A204.1 (cell line): ENCODE data around the gene ATG5.
"Not testable (repeated sequence)": the region's sequence is repeated elsewhere in the genome, so short reads cannot be mapped to it uniquely, and the experiment has no call there.

Source experiments
- FAIRE-seq: peaks from 2 replicates; lab custom pipeline; 2012; peaks lifted over from hg19 to GRCh38; lab: Jason Lieb, UNC

The ATG5 gene

DNA sequence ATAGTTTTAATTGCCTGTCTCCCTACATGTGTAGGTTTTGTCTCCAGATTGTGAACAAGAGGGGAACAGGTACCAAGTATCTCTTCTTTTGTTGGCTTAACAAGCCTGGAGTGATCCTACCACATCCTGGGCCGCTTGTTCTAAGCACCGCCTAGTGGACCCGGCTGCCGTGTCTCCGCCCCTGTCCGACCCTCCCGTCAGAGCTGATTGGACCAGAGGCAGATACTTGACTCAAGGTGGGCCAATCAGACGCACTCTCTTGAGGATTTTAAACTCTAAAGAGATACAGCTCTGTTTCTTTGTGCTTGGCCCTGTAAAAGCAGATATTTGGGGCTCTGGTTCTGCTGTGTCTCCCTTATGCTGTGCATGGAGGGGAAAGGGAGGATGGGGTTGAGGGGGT lies 171.2 kb downstream of the ATG5 start:
- FAIRE-seq, result no peak

GRCh38 chr6:106152952-106153351 lies 172.6 kb downstream of the ATG5 start:
- no peak for FAIRE-seq

DNA sequence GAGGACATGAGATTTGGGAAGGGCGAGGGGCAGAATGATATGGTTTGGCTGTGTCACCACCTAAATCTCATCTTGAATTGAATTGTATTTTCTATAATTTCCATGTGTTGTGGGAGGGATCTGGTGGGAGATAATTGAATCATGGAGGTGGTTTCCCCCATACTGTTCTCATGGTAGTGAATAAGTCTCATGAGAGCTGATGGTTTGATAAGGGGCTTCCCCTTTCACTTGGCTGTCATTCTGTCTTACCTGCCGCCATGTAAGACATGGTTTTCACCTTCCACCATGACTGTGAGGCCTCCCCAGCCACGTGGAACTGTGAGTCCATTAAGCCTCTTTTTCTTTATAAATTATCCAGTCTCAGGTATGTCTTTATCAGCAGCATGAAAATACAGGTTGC lies 173.1 kb downstream of the ATG5 start:
- FAIRE-seq, result not testable (repeated sequence)

DNA sequence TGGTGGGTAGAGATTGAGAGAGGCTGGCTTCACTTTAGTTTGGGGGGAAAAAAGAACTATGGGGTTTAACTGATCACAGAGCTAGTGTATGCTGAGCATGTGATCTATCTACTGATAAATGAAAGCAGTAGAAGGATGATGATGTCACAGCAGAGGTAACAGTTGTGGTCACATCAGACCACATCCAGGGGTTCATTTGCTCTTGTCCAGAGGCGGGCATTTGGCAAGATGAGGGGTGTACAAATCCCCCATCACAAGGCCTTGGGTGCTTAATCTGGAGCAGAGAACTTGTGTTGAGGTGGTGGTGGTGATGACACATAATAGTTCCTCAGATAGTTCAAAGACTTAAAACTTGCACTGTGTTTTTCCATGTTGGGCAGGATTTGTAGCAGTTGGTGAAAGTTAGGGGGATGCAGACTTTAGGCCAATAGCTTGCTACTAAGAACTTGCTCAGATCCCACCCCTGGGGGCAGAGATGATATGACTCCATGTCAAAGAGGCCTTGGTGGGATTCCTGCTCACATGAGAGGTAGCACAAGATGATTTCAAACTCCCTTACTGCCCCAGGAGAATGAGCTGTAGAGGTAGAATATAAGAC lies 176.0 kb downstream of the ATG5 start:
- FAIRE-seq, result no peak

- no peak for FAIRE-seq
These were observed 178.1 kb downstream of the ATG5 start for GRCh38 chr6:106147476-106147875.

DNA sequence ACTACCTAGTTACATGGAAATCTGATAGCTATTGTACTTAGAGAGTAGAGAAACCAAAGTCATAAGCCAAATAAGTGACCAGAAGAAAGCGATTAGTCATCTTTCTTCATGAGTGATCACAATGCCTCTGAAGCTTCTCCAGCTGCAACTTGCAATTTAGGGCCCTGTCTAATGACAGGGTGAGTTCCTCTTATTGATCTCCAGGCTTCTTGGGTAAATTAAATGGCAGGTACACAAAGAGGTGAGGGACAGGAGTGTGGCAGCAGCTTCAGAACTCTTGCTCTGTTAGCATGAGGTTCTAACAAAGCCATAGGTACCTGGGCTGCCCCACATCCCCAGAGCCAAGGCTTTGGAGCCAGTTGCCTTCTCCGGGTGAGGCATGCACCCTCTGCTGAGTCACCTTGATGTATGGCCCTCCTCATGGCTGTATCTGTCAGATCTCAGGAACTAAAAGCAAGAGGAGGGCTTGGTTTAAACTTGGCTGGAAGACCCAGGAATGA lies 178.7 kb downstream of the ATG5 start:
- no peak for FAIRE-seq

DNA sequence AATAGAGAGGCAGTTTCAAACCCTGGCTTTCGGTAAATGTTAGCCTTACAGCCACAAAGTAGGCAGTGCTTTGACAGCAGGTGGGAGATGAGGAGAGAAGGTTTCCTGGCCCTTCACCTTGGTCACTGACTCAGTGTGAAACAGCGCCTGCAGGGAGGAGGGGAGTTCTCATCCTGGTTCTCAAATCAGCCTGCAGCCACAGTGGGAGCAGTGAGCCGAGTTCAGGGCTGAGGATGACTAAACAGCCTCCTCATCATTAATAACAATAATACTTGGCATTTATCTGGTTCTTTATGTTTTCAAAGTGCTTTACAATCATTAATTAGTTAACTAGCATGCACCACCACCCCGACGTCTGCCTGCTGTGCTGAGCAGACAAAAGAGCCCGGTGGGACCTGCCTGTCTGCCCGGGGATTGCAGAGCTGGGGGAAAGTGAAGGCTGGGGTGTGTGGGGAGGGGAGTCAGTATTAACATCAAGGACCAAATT lies 179.8 kb downstream of the ATG5 start:
- FAIRE-seq, result no peak

DNA sequence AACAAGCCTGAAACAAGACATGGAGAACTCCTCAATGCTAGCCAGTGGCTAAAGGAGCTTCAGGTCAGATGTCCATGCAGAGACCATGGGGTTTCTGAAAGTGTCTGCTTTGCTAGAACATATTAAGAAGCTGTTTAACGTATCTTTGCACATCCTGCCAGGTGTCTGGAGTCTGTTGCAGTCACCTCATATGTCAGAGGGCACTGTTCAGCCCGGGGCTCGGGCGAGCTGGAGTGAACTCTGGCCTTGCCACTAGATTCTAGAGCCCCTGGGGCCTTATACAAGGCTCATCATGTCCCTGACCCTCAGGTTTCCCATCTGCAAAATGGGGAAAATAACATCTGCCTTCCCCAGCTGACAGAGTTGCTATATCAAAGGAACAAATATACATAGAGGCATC lies 180.4 kb downstream of the ATG5 start:
- no peak for FAIRE-seq

GRCh38 chr6:106143665-106144064 lies 181.9 kb downstream of the ATG5 start:
- no peak for FAIRE-seq

GRCh38 chr6:106142876-106143431 lies 182.6 kb downstream of the ATG5 start:
- FAIRE-seq, result no peak

GRCh38 chr6:106141441-106142237 lies 183.9 kb downstream of the ATG5 start:
- FAIRE-seq, result no peak

- no peak for FAIRE-seq
These were observed 187.4 kb downstream of the ATG5 start for GRCh38 chr6:106138151-106138550.

GRCh38 chr6:106136845-106137244 lies 188.7 kb downstream of the ATG5 start:
- FAIRE-seq, result no peak

DNA sequence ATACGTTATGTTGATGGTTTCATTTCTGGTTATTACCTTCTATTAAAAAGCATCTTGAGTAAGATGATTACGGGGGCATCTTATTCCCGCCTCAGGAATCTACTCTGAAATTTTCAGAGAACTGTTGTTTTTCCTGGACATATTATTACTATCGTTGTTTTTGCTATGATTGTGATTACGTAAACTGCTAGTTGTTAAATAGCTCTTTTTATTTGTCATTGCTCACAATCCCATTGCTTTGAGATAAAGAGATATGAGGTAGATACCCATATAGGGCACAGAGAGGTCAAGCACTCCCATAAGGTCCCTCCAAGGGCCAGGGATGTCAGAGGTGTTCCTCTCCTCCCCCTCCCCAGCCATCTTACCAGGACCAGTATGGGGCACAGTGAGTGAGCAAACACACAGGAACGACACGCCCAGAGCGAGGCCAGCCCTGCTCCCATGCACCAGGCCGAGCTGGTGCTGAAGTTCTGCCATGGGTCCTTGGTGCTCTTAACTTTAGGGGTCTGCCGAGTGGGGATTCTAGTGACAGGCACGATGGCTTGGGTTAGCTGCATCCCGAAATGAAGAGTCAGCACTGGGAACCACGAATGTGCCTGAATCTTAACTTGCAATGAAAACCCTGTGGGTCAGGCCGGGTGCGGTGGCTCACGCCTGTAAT lies 189.5 kb downstream of the ATG5 start:
- FAIRE-seq, result no peak

- FAIRE-seq, result no peak
These were observed 190.5 kb downstream of the ATG5 start for GRCh38 chr6:106134906-106135634.
